Airway epithelial cell (primary cell): Measurements from ENCODE around the gene TRIM52. TPM values are rescaled to one million over a fixed set of nuclear protein-coding genes. Genes with fewer than 3 reads are reported as not detected.

Experiments used
- total RNA-seq: library from RNA; depleted of rRNA; stranded (reverse); fragments of >200 nt; gene quantifications from 2 replicates; pipeline ENCODE4 v1.2.3, GENCODE V29; 2015

The TRIM52 gene
- 1.5 and 3.7 TPM in 2 replicates for total RNA-seq

DNA sequence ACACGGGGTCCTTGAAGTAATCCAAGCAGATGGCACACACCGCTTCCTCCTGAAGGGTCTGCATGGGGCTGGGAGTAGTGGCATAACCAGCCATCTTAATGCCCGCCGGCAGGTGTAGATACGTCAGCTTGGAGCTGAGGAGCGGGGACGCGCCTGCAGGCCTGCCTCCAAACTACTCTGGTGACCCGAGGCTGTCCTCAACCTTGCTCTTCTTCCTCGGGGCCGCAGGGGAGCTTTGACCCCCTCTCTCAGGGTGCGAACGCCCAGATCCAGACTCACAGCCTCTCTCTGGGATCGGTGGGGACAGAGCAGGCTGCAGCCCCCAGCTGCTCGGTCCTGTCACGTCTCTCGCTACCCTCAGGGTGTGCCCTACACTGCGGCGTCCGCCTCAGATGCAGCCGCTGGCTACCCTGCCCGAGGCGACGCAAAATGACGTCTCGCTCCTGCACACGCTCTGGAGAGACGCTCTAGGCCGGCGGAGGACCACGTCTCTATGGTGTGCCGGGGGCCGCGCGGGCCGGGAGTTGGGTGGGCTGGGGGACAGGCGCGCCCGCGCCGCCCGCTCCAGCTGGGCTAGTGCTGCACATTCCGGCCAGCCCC is at the start of gene TRIM52:
Gene TRIM52, minus strand, starts transcription at position 424 of the 600 bp plus-strand sequence. Its CDS starts 330 bp downstream, at position 94.

DNA sequence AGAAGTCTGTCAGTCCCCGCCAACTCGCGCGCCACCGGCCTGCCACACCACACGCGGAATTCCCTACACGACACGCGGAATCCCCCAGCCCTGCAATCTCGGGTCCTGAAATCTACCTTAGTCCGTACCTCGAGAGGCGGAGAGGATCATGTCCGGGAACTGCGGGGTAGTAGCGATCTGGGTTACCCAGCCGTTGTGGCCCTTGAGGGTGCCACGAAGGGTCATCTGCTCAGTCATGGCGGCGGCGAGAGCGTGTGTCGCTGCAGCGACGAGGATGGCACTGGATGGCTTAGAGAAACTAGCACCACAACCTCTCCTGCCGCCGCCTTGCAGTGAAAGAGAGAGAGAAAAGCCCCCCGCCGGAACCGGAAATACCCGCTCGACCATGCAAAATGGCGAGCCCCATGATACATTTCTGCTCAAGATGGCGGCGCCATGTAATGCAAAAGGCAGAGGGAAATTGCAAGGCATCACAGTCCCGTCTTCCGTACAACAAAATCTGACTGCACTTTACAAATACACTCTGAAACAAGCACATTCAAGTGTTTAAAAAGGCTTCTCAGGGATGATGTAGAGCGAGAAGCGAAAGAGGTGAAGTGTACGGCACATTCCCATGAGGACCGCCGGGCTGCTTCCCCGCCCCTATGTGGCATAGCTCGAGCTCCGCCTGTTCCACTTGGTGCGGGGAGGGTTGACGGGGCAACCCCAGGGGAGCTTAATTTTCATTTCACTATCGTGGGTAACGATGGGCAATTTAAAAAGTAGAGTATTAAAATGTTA is 17.2 kb downstream of the TRIM52 start, which contains the start of gene RACK1:
Gene RACK1, minus strand, starts transcription at position 343 of the 780 bp plus-strand sequence. Its CDS starts 106 bp downstream, at position 237.

DNA sequence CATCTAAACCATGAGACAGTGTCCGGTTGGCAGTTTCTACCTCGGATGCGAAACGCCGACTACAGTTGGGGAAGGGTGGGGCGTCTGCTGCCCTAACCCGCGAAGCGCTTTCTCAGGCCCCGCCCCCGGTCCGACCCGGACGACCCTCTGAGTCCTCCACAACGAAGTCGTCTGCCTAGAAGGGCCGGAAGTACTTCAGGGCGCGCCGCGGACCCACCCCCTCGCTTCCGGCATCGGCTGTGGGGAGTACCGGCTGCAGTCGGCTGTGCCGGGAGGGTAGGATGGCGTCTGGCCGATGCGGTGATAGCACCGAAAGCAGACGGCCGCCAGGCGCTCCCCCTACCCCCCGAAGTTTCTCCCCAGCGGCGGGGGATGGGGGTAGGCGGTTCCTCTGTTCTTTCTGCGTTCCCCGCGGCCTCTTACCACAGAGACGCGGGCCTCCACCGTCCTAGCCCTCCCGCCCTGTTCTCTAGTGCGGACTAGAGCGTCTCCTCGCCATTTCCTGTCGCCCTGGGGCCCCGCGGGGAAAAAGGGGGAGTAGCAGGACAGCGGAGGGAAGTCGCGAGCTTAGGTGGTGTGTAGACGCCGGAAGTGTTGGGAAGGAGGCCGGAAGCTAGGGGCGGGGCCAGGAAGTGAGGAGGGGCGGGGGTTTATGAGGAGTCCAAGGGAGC is 37.8 kb downstream of the TRIM52 start, which contains the start of gene TRIM41:
Gene TRIM41, plus strand, starts transcription at position 224 of the 671 bp plus-strand sequence. CDS start 719 bp downstream, outside the sequence.

Other genes starting within 250 kb of the TRIM52 start
- not detected in 2 replicates for gene BTNL9, start 220.9 kb downstream of the TRIM52 start, total RNA-seq
- gene OR2V1, start 130.0 kb downstream of the TRIM52 start, total RNA-seq: not detected in 2 replicates
- not detected in 2 replicates for gene OR2V2, start 113.6 kb downstream of the TRIM52 start, total RNA-seq
- gene TRIM7, start 55.9 kb downstream of the TRIM52 start, total RNA-seq: 66.5 and 84.9 TPM in 2 replicates
- gene TRIM41, start 37.9 kb downstream of the TRIM52 start, total RNA-seq: 11.6 and 14.2 TPM in 2 replicates
- gene RACK1, start 17.2 kb downstream of the TRIM52 start, total RNA-seq: 2,458 and 2,962 TPM in 2 replicates
- gene OR4F3, start 106.1 kb upstream of the TRIM52 start, total RNA-seq: not detected in 2 replicates